SK-N-MC (cell line): Measurements from ENCODE around the gene DGKI.

Experiments used
- DNase-seq: peaks from one replicate; pipeline ENCODE4 v3.0.0-alpha.2; 2011; ENCODE audit warnings: low read depth, low spot score
- H3K27ac ChIP-seq: fragments of 200-600 bp; sonication (generic); 2 replicates; pipeline ENCODE4 v1.5.1; 2016; ENCODE audit warnings: mixed run types
- H3K36me3 ChIP-seq: fragments of 200-600 bp; sonication (generic); 2 replicates; pipeline ENCODE4 v1.6.1; 2017; ENCODE audit warnings: antibody characterized with exemption, low read length, mixed read lengths; ENCODE audit not compliant: insufficient read depth
- H3K4me3 ChIP-seq: fragments of 200-600 bp; sonication (generic); 2 replicates; pipeline ENCODE4 v1.5.1; 2016
- H3K9ac ChIP-seq: fragments of 200-600 bp; sonication (generic); 2 replicates; pipeline ENCODE4 v1.8.0; 2017; ENCODE audit warnings: mixed run types, mixed read lengths; ENCODE audit not compliant: insufficient read length
- H3K9me3 ChIP-seq: fragments of 200-600 bp; sonication (generic); 2 replicates; pipeline ENCODE4 v1.6.1; 2017; ENCODE audit warnings: low read depth, mild to moderate bottlenecking, antibody characterized with exemption, low read length, moderate library complexity, mixed read lengths
- EZH2 ChIP-seq: fragments of 200-600 bp; sonication (generic); IDR thresholded peaks from one replicate; pipeline ENCODE4 v1.6.1; 2017; ENCODE audit warnings: antibody characterized with exemption
- FOXP2 ChIP-seq: optimal IDR thresholded peaks from 2 replicates; pipeline ENCODE3; 2011; ENCODE audit warnings: mild to moderate bottlenecking, moderate library complexity; ENCODE audit not compliant: insufficient read depth; ENCODE audit errors: extremely low read length, control extremely low read depth
- POLR2AphosphoS5 ChIP-seq: IDR thresholded peaks from 2 replicates; pipeline ENCODE4 v1.6.1; 2012; ENCODE audit warnings: mild to moderate bottlenecking, low read depth, low read length, borderline replicate concordance

The DGKI gene

GRCh38 chr7:137865764-137866163 is 19.0 kb upstream of the DGKI start:
- DNase-seq = no peak
- no peaks in the 10 kb centered on the region for H3K36me3 ChIP-seq
- H3K9ac ChIP-seq = no peak overlapping the region
- TF ChIP-seq FOXP2 = no peak
- no peak for TF ChIP-seq POLR2AphosphoS5
- no peak for TF ChIP-seq EZH2
- H3K27ac ChIP-seq = no peak overlapping the region
- peaks cover 2% of the 10 kb centered on the region; the same call in 1 of the 2 replicates for H3K9me3 ChIP-seq
- H3K4me3 ChIP-seq = no peak overlapping the region

GRCh38 chr7:137862964-137863363 is 16.2 kb upstream of the DGKI start:
- TF ChIP-seq FOXP2 (no peak), EZH2 (no peak), POLR2AphosphoS5 (no peak)
- Histone ChIP-seq H3K36me3 (no peaks in the 10 kb centered on the region), H3K27ac (no peak overlapping the region), H3K9ac (no peak overlapping the region), H3K4me3 (no peak overlapping the region), H3K9me3 (peaks cover 2% of the 10 kb centered on the region; the same call in 1 of the 2 replicates)
- DNase-seq = no peak

DNA sequence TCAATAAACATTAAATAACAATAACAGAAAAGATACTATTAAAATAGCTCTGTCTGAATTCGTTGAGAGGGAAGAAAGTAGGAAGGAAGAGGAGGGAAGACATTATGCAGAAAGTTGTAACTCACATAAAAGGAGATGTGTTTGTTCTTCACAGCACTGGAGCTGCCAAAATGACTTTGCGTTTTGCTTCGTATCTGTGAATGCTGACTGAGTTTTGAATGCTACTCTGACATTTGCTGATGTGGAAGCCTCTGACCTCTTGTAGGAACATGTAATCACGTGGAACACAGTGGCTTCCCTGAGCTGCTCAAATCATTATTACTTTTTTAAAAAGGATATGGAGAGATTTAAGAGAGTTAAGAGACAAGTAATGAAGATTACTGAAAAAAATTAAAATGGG is 15.6 kb upstream of the DGKI start:
- DNase-seq = no peak
- TF ChIP-seq POLR2AphosphoS5 (no peak), FOXP2 (no peak), EZH2 (no peak)
- Histone ChIP-seq H3K4me3 (no peak overlapping the region), H3K36me3 (no peaks in the 10 kb centered on the region), H3K9me3 (peaks cover 2% of the 10 kb centered on the region; the same call in 1 of the 2 replicates), H3K9ac (no peak overlapping the region), H3K27ac (no peak overlapping the region)

DNA sequence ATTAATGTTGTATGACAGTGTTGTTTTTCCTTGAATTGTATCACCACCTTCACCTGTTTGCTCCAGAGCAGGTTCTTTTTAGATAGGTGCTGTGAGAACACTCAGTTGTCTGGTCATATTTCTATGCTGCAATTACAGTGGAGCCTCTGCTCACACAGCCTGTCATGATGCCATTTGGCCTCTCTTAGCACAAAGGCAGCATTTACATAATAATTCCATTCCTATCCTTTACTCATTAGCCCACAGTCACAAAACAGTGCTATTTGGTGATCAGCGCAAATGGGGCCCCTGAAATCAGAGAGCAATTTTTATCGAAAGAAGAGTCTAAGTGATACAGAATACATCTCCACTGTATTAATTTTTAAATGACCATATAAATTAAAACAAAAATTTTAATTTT is 13.8 kb upstream of the DGKI start:
- Histone ChIP-seq H3K9ac (no peak overlapping the region), H3K27ac (no peak overlapping the region), H3K9me3 (no peaks in the 10 kb centered on the region), H3K36me3 (no peaks in the 10 kb centered on the region), H3K4me3 (no peak overlapping the region)
- no peak for DNase-seq
- TF ChIP-seq FOXP2 = no peak
- TF ChIP-seq POLR2AphosphoS5 = no peak
- TF ChIP-seq EZH2 = no peak

GRCh38 chr7:137853053-137853452 is 6.3 kb upstream of the DGKI start:
- H3K9me3 ChIP-seq = no peaks in the 10 kb centered on the region
- no peak overlapping the region for H3K27ac ChIP-seq
- H3K4me3 ChIP-seq = no peak overlapping the region
- no peak for DNase-seq
- no peak overlapping the region for H3K9ac ChIP-seq
- H3K36me3 ChIP-seq = no peaks in the 10 kb centered on the region
- TF ChIP-seq POLR2AphosphoS5 = no peak
- TF ChIP-seq FOXP2 = no peak
- TF ChIP-seq EZH2 = no peak

- Histone ChIP-seq H3K4me3 (no peak overlapping the region), H3K9ac (no peak overlapping the region), H3K9me3 (no peaks in the 10 kb centered on the region), H3K27ac (no peak overlapping the region), H3K36me3 (no peaks in the 10 kb centered on the region)
- TF ChIP-seq EZH2 = no peak
- no peak for TF ChIP-seq FOXP2
- no peak for TF ChIP-seq POLR2AphosphoS5
- no peak for DNase-seq
These were observed 5.3 kb upstream of the DGKI start for GRCh38 chr7:137852108-137852507.

DNA sequence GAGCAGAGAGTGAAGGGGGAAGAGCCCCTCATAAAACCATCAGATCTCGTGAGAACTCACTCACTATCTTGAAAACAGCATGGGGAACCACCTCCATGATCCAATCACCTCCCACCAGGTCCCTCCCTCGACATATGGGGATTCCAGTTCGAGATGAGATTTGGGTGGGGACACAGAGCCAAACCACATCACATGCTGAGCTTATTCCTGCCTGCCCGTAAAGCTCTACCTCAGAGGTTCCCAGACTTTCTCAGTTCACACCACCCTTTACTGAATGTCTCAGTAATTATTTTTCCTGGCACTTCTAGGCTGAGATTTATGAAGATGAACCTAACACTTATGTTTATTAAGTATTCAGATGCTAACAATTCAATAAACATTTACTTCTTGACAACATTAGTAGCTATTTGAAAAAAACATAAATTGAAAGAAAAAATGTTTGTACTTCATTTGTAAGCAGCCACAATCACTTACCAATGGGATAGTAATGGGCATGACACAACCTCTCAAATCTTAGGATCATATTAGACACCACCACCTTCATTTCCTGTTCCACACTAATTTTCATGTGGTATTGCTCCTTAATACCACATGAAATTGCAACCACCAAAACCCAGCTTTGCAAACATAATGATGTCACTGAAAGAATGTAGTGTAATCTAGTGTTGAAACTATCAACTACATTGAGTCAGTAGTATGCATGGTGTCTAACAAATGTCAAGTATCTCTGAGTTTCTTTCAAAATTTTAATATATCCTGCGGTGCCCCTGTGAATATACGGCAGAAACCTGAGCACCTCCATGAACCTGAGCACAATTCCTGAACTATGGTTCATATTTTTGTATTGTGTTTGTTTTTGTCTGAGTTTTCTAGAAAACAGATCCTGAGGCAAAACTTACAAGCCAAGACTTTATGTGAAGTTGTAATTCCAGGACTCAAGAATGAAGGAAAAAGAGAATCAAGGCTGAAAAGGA is 4.5 kb upstream of the DGKI start:
- Histone ChIP-seq H3K9ac (no peak overlapping the region), H3K27ac (no peak overlapping the region), H3K4me3 (no peak overlapping the region), H3K9me3 (no peaks in the 10 kb centered on the region), H3K36me3 (no peaks in the 10 kb centered on the region)
- no peak for DNase-seq
- TF ChIP-seq EZH2 = no peak

GRCh38 chr7:137850571-137850970 is 3.8 kb upstream of the DGKI start:
- no peak for DNase-seq
- TF ChIP-seq EZH2 = no peak
- no peak for TF ChIP-seq FOXP2
- no peak for TF ChIP-seq POLR2AphosphoS5
- Histone ChIP-seq H3K9ac (no peak overlapping the region), H3K27ac (no peak overlapping the region), H3K4me3 (no peak overlapping the region), H3K9me3 (no peaks in the 10 kb centered on the region), H3K36me3 (no peaks in the 10 kb centered on the region)

- no peak overlapping the region for H3K27ac ChIP-seq
- H3K4me3 ChIP-seq = no peak overlapping the region
- TF ChIP-seq FOXP2 (no peak), POLR2AphosphoS5 (no peak), EZH2 (no peak)
- H3K9me3 ChIP-seq = no peaks in the 10 kb centered on the region
- no peak overlapping the region for H3K9ac ChIP-seq
- no peak for DNase-seq
- H3K36me3 ChIP-seq = no peaks in the 10 kb centered on the region
These were observed 1.3 kb upstream of the DGKI start for GRCh38 chr7:137848095-137848494.
